ENCODE results near the gene FAM53B. TPM values are rescaled to one million over a fixed set of nuclear protein-coding genes. Genes with fewer than 3 reads are reported as not detected.

The FAM53B gene
- total RNA-seq, 1 experiment from 2014 or later, result 9.8 TPM

GRCh38 chr10:124605001-124605370 is 139.2 kb downstream of the FAM53B start:
- Histone ChIP-seq H3K27me3 (ENCODE audit: insufficient read depth, low read depth) (no peaks in the 10 kb centered on the region), H3K27ac (no peak overlapping the region), H3K9me3 (ENCODE audit: insufficient read depth, low read depth) (no peaks in the 10 kb centered on the region), H3K36me3 (ENCODE audit: low read depth) (no peaks in the 10 kb centered on the region), H3K4me2 (no peak overlapping the region), H3K9me2 (ENCODE audit: insufficient read depth) (no peaks in the 10 kb centered on the region), H3F3A (ENCODE audit: insufficient read depth, low read depth) (no peaks in the 10 kb centered on the region), H2AFZ (no peak overlapping the region), H3K4me3 (no peak overlapping the region), H4K20me1 (ENCODE audit: insufficient read depth) (no peaks in the 10 kb centered on the region), H3K4me1 (replicated peaks; ENCODE audit: insufficient read depth) (no peaks in the 10 kb centered on the region), H3K79me2 (ENCODE audit: low read depth) (no peaks in the 10 kb centered on the region)
- BruUV-seq (replicated peaks), result no TSS peak
- ChIA-PET CTCF (no interaction called here), POLR2A (ENCODE audit: unreplicated experiment) (no interaction called here)
- intact Hi-C loops (cut with micrococcal nuclease; ENCODE audit: unreplicated experiment), result no loop called here
- TF ChIP-seq EZH2 (IDR thresholded peaks at IDR 0.05; ENCODE audit: low read depth) (no peak), CTCF (conservative IDR thresholded peaks at IDR 0.05) (no peak)
- no peak for DNase-seq

- no peak overlapping the region for H3K27ac ChIP-seq
- H3K9me3 ChIP-seq (ENCODE audit: insufficient read depth, low read depth), result no peaks in the 10 kb centered on the region
- TF ChIP-seq CTCF (conservative IDR thresholded peaks at IDR 0.05), result no peak
- no peak for TF ChIP-seq EZH2 (IDR thresholded peaks at IDR 0.05; ENCODE audit: low read depth)
- intact Hi-C loops (cut with micrococcal nuclease; ENCODE audit: unreplicated experiment), result no loop called here
- H3K27me3 ChIP-seq (ENCODE audit: insufficient read depth, low read depth), result no peaks in the 10 kb centered on the region
- no peaks in the 10 kb centered on the region for H3F3A ChIP-seq (ENCODE audit: insufficient read depth, low read depth)
- H2AFZ ChIP-seq, result no peak overlapping the region
- no peaks in the 10 kb centered on the region for H3K9me2 ChIP-seq (ENCODE audit: insufficient read depth)
- BruUV-seq (replicated peaks), result no TSS peak
- no peak overlapping the region for H3K4me3 ChIP-seq
- ChIA-PET POLR2A (ENCODE audit: unreplicated experiment) (no interaction called here), CTCF (no interaction called here)
- no peaks in the 10 kb centered on the region for H3K79me2 ChIP-seq (ENCODE audit: low read depth)
- no peak overlapping the region for H3K4me2 ChIP-seq
- no peaks in the 10 kb centered on the region for H3K36me3 ChIP-seq (ENCODE audit: low read depth)
- no peak for DNase-seq
- H4K20me1 ChIP-seq (ENCODE audit: insufficient read depth), result no peaks in the 10 kb centered on the region
- no peaks in the 10 kb centered on the region for H3K4me1 ChIP-seq (replicated peaks; ENCODE audit: insufficient read depth)
Observed at GRCh38 chr10:124604214-124605000, 139.8 kb downstream of the FAM53B start.

GRCh38 chr10:124603376-124604213 is 140.6 kb downstream of the FAM53B start:
- Histone ChIP-seq H3K4me2 (no peak overlapping the region), H3F3A (ENCODE audit: insufficient read depth, low read depth) (no peaks in the 10 kb centered on the region), H4K20me1 (ENCODE audit: insufficient read depth) (no peaks in the 10 kb centered on the region), H3K9me2 (ENCODE audit: insufficient read depth) (no peaks in the 10 kb centered on the region), H3K4me1 (replicated peaks; ENCODE audit: insufficient read depth) (no peaks in the 10 kb centered on the region), H3K27ac (no peak overlapping the region), H3K4me3 (no peak overlapping the region), H3K36me3 (ENCODE audit: low read depth) (no peaks in the 10 kb centered on the region), H3K9me3 (ENCODE audit: insufficient read depth, low read depth) (no peaks in the 10 kb centered on the region), H3K79me2 (ENCODE audit: low read depth) (no peaks in the 10 kb centered on the region), H3K27me3 (ENCODE audit: insufficient read depth, low read depth) (no peaks in the 10 kb centered on the region), H2AFZ (no peak overlapping the region)
- no peak for TF ChIP-seq EZH2 (IDR thresholded peaks at IDR 0.05; ENCODE audit: low read depth)
- TF ChIP-seq CTCF (conservative IDR thresholded peaks at IDR 0.05), result no peak
- DNase-seq, result no peak
- intact Hi-C loops (cut with micrococcal nuclease; ENCODE audit: unreplicated experiment), result no loop called here
- ChIA-PET POLR2A (ENCODE audit: unreplicated experiment) (no interaction called here), CTCF (no interaction called here)
- no TSS peak for BruUV-seq (replicated peaks)
